Measurements from ENCODE around the gene NRROS. TPM values are rescaled to one million over a fixed set of nuclear protein-coding genes. Genes with fewer than 3 reads are reported as not detected.

NRROS gene
- total RNA-seq, 1 experiment from 2014 or later = 0.07 TPM

GRCh38 chr3:196662033-196662432, 22.5 kb downstream of the NRROS start:
- Histone ChIP-seq H3F3A (ENCODE audit: low read length, unreplicated experiment) (no peaks in the 10 kb centered on the region), H2AFZ (ENCODE audit: low read length) (no peak overlapping the region), H3K4me2 (ENCODE audit: low read length) (no peak overlapping the region), H3K79me2 (ENCODE audit: low read length) (no peaks in the 10 kb centered on the region), H3K36me3 (ENCODE audit: low read depth, low read length) (no peaks in the 10 kb centered on the region), H3K4me3 (ENCODE audit: low read length) (no peak overlapping the region), H3K9me3 (ENCODE audit: low read length) (no peaks in the 10 kb centered on the region), H3K27me3 (ENCODE audit: low read length) (no peaks in the 10 kb centered on the region), H3K27ac (ENCODE audit: low read length) (no peak overlapping the region), H3K9ac (ENCODE audit: low read length) (no peak overlapping the region), H3K4me1 (ENCODE audit: insufficient read depth, low read length) (no peaks in the 10 kb centered on the region), H3K9me2 (replicated peaks; ENCODE audit: low read length) (no peaks in the 10 kb centered on the region), H4K20me1 (ENCODE audit: low read length) (no peaks in the 10 kb centered on the region)
- no peak for TF ChIP-seq EZH2phosphoT487 (IDR thresholded peaks at IDR 0.05; ENCODE audit: borderline replicate concordance, low read length)
- TF ChIP-seq EZH2 (IDR thresholded peaks at IDR 0.05; ENCODE audit: low read length, unreplicated experiment) = no peak
- TF ChIP-seq CTCF (conservative IDR thresholded peaks at IDR 0.05; ENCODE audit: low read depth, low read length) = no peak
- ATAC-seq (no peak), DNase-seq (no peak)
- CTCF ChIA-PET = no interaction called here
- POLR2A ChIA-PET (ENCODE audit: unreplicated experiment) = no interaction called here
- BruUV-seq (replicated peaks) = no TSS peak
- intact Hi-C loops (cut with micrococcal nuclease) = no loop called here

- H3F3A ChIP-seq (ENCODE audit: low read length, unreplicated experiment) = no peaks in the 10 kb centered on the region
- H4K20me1 ChIP-seq (ENCODE audit: low read length) = no peaks in the 10 kb centered on the region
- H3K79me2 ChIP-seq (ENCODE audit: low read length) = no peaks in the 10 kb centered on the region
- ATAC-seq = no peak
- no peak overlapping the region for H3K4me2 ChIP-seq (ENCODE audit: low read length)
- no peak overlapping the region for H2AFZ ChIP-seq (ENCODE audit: low read length)
- intact Hi-C loops (cut with micrococcal nuclease) = no loop called here
- DNase-seq = no peak
- H3K9me2 ChIP-seq (replicated peaks; ENCODE audit: low read length) = no peaks in the 10 kb centered on the region
- POLR2A ChIA-PET (ENCODE audit: unreplicated experiment) = no interaction called here
- H3K27me3 ChIP-seq (ENCODE audit: low read length) = no peaks in the 10 kb centered on the region
- H3K27ac ChIP-seq (ENCODE audit: low read length) = no peak overlapping the region
- H3K9ac ChIP-seq (ENCODE audit: low read length) = no peak overlapping the region
- no TSS peak for BruUV-seq (replicated peaks)
- no peak overlapping the region for H3K4me3 ChIP-seq (ENCODE audit: low read length)
- TF ChIP-seq CTCF (conservative IDR thresholded peaks at IDR 0.05; ENCODE audit: low read depth, low read length) (no peak), EZH2 (IDR thresholded peaks at IDR 0.05; ENCODE audit: low read length, unreplicated experiment) (no peak), EZH2phosphoT487 (IDR thresholded peaks at IDR 0.05; ENCODE audit: borderline replicate concordance, low read length) (no peak)
- no peaks in the 10 kb centered on the region for H3K36me3 ChIP-seq (ENCODE audit: low read depth, low read length)
- CTCF ChIA-PET = no interaction called here
- no peaks in the 10 kb centered on the region for H3K4me1 ChIP-seq (ENCODE audit: insufficient read depth, low read length)
- no peaks in the 10 kb centered on the region for H3K9me3 ChIP-seq (ENCODE audit: low read length)
These were observed 23.4 kb downstream of the NRROS start for GRCh38 chr3:196662711-196663571.

Data from PC-3 (cell line).